ENCODE measurements around the gene EGFL6. TPM values are rescaled to one million over a fixed set of nuclear protein-coding genes. Genes with fewer than 3 reads are reported as not detected.
A peak's percentile ranks its signal among the peaks of the same experiment; 100 is the strongest.

The EGFL6 gene, protein sequence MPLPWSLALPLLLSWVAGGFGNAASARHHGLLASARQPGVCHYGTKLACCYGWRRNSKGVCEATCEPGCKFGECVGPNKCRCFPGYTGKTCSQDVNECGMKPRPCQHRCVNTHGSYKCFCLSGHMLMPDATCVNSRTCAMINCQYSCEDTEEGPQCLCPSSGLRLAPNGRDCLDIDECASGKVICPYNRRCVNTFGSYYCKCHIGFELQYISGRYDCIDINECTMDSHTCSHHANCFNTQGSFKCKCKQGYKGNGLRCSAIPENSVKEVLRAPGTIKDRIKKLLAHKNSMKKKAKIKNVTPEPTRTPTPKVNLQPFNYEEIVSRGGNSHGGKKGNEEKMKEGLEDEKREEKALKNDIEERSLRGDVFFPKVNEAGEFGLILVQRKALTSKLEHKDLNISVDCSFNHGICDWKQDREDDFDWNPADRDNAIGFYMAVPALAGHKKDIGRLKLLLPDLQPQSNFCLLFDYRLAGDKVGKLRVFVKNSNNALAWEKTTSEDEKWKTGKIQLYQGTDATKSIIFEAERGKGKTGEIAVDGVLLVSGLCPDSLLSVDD
- polyA plus RNA-seq (2013) = 0.31 and 0.33 TPM in 2 replicates

- no peak within 1 kb of the TSS for H3K23ac ChIP-seq (ENCODE audit: low read length)
- H3K9me3 ChIP-seq (ENCODE audit: insufficient read depth, low read depth, low read length) = no peaks in the 10 kb centered on the region
- no peak within 1 kb of the TSS for H3K4me3 ChIP-seq (ENCODE audit: low read depth, low read length)
- no peak within 1 kb of the TSS for H2BK5ac ChIP-seq (ENCODE audit: low read depth, low read length, poor library complexity)
- H3K4me2 ChIP-seq (ENCODE audit: low read length) = peak within 1 kb of the TSS; percentile 57
- H3K4ac ChIP-seq (ENCODE audit: low read depth, low read length) = no peak within 1 kb of the TSS
- no peak within 1 kb of the TSS for H4K12ac ChIP-seq (ENCODE audit: low read depth, low read length)
- H2BK12ac ChIP-seq (ENCODE audit: low read length) = no peak within 1 kb of the TSS
- H3K79me2 ChIP-seq (ENCODE audit: control insufficient read depth, insufficient read depth, low read length, poor library complexity) = no peaks in the 10 kb centered on the region
- no peak within 1 kb of the TSS for H4K8ac ChIP-seq (ENCODE audit: low read depth, low read length)
- no peak within 1 kb of the TSS for H3K18ac ChIP-seq (ENCODE audit: low read length)
- H3K36me3 ChIP-seq (ENCODE audit: control insufficient read depth in 1 of 2, insufficient read depth in 2 of 2, low read length in 2 of 2) = no peaks in the 10 kb centered on the region
- DNase-seq = no peak
- no peak within 1 kb of the TSS for H3K9ac ChIP-seq (ENCODE audit: low read length)
- no peak within 1 kb of the TSS for H3K27ac ChIP-seq (ENCODE audit: low read depth, low read length)
- no peak within 1 kb of the TSS for H2BK120ac ChIP-seq (ENCODE audit: insufficient read depth, low read length, poor library complexity)
- no CpG with 5 or more reads among the region's 57 CpGs for WGBS (ENCODE audit: extremely low coverage, insufficient coverage, insufficient read length)
- H3K79me1 ChIP-seq (ENCODE audit: low read length) = no peaks in the 10 kb centered on the region
- H2AFZ ChIP-seq (ENCODE audit: insufficient read depth, low read length, poor library complexity) = no peak within 1 kb of the TSS
- H2AK5ac ChIP-seq (ENCODE audit: low read length) = no peak within 1 kb of the TSS
- peaks cover 24% of the 10 kb centered on the region for H3K27me3 ChIP-seq (ENCODE audit: insufficient read depth, low read length)
- H3K14ac ChIP-seq (ENCODE audit: low read length) = no peak within 1 kb of the TSS
- no peak within 1 kb of the TSS for H4K91ac ChIP-seq (ENCODE audit: low read depth, low read length)
- H3K4me1 ChIP-seq (ENCODE audit: control insufficient read depth in 1 of 2, insufficient read depth in 2 of 2, low read length in 2 of 2) = peaks cover 3 to 7% of the 10 kb centered on the region in 2 experiments
Measured at GRCh38 chrX:13569479-13570260, at the start of gene EGFL6. TSS of gene EGFL6 (plus strand) at chrX:13569601. CDS start at chrX:13569862, 261 bp downstream.

DNA sequence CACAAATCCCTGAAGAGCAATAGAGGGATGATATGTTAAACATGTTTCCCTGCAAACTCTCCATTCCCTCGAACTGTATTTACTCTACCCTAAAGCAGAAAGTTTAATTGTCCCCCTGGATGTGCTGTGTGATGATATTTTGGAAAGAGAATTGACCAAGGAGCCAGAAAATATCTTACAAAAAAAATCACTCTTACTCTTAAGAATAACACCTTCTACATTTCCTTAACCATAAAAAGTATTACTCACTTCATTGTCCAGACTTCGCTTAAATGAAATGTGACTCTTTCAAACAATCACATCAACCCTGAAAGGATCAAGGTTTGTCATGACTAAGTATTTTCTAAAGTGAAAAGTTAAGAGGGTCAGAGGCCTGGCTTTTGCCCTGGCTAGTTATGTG, 49.0 kb upstream of the EGFL6 start:
- H3K23ac ChIP-seq (ENCODE audit: low read length) = no peak overlapping the region
- H3K79me2 ChIP-seq (ENCODE audit: control insufficient read depth, insufficient read depth, low read length, poor library complexity) = no peaks in the 10 kb centered on the region
- H4K12ac ChIP-seq (ENCODE audit: low read depth, low read length) = no peak overlapping the region
- no peak overlapping the region for H3K9ac ChIP-seq (ENCODE audit: low read length)
- DNase-seq = no peak
- no peak overlapping the region for H3K4me2 ChIP-seq (ENCODE audit: low read length)
- H3K79me1 ChIP-seq (ENCODE audit: low read length) = no peaks in the 10 kb centered on the region
- H3K36me3 ChIP-seq (ENCODE audit: control insufficient read depth in 1 of 2, insufficient read depth in 2 of 2, low read length in 2 of 2) = no peaks in the 10 kb centered on the region
- H4K8ac ChIP-seq (ENCODE audit: low read depth, low read length) = no peak overlapping the region
- no peaks in the 10 kb centered on the region for H3K27me3 ChIP-seq (ENCODE audit: insufficient read depth, low read length)
- H3K4me3 ChIP-seq (ENCODE audit: low read depth, low read length) = no peak overlapping the region
- H3K9me3 ChIP-seq (ENCODE audit: insufficient read depth, low read depth, low read length) = no peaks in the 10 kb centered on the region
- no peak overlapping the region for H2AK5ac ChIP-seq (ENCODE audit: low read length)
- no peak overlapping the region for H2BK120ac ChIP-seq (ENCODE audit: insufficient read depth, low read length, poor library complexity)
- no peak overlapping the region for H2AFZ ChIP-seq (ENCODE audit: insufficient read depth, low read length, poor library complexity)
- no peak overlapping the region for H3K14ac ChIP-seq (ENCODE audit: low read length)
- no peak overlapping the region for H3K18ac ChIP-seq (ENCODE audit: low read length)
- no peak overlapping the region for H3K27ac ChIP-seq (ENCODE audit: low read depth, low read length)
- no peaks in the 10 kb centered on the region for H3K4me1 ChIP-seq (ENCODE audit: control insufficient read depth in 1 of 2, insufficient read depth in 2 of 2, low read length in 2 of 2)
- WGBS (ENCODE audit: extremely low coverage, insufficient coverage, insufficient read length) = no CpG with 5 or more reads among the region's 2 CpGs
- H4K91ac ChIP-seq (ENCODE audit: low read depth, low read length) = no peak overlapping the region
- H3K4ac ChIP-seq (ENCODE audit: low read depth, low read length) = no peak overlapping the region
- H2BK5ac ChIP-seq (ENCODE audit: low read depth, low read length, poor library complexity) = no peak overlapping the region
- no peak overlapping the region for H2BK12ac ChIP-seq (ENCODE audit: low read length)

- Histone ChIP-seq H3K18ac (ENCODE audit: low read length) (no peak overlapping the region), H3K4me1 (ENCODE audit: control insufficient read depth in 1 of 2, insufficient read depth in 2 of 2, low read length in 2 of 2) (no peaks in the 10 kb centered on the region), H3K27me3 (ENCODE audit: insufficient read depth, low read length) (no peaks in the 10 kb centered on the region), H3K36me3 (ENCODE audit: control insufficient read depth in 1 of 2, insufficient read depth in 2 of 2, low read length in 2 of 2) (no peaks in the 10 kb centered on the region), H2BK12ac (ENCODE audit: low read length) (no peak overlapping the region), H4K12ac (ENCODE audit: low read depth, low read length) (no peak overlapping the region), H3K79me1 (ENCODE audit: low read length) (no peaks in the 10 kb centered on the region), H4K8ac (ENCODE audit: low read depth, low read length) (no peak overlapping the region), H2BK120ac (ENCODE audit: insufficient read depth, low read length, poor library complexity) (no peak overlapping the region), H3K23ac (ENCODE audit: low read length) (no peak overlapping the region), H3K9me3 (ENCODE audit: insufficient read depth, low read depth, low read length) (no peaks in the 10 kb centered on the region), H2AFZ (ENCODE audit: insufficient read depth, low read length, poor library complexity) (no peak overlapping the region), H3K4me3 (ENCODE audit: low read depth, low read length) (no peak overlapping the region), H2BK5ac (ENCODE audit: low read depth, low read length, poor library complexity) (no peak overlapping the region), H4K91ac (ENCODE audit: low read depth, low read length) (no peak overlapping the region), H3K4ac (ENCODE audit: low read depth, low read length) (no peak overlapping the region), H3K27ac (ENCODE audit: low read depth, low read length) (no peak overlapping the region), H2AK5ac (ENCODE audit: low read length) (no peak overlapping the region), H3K9ac (ENCODE audit: low read length) (no peak overlapping the region), H3K14ac (ENCODE audit: low read length) (no peak overlapping the region), H3K4me2 (ENCODE audit: low read length) (no peak overlapping the region), H3K79me2 (ENCODE audit: control insufficient read depth, insufficient read depth, low read length, poor library complexity) (no peaks in the 10 kb centered on the region)
- DNase-seq = peak; percentile 13 to 64
- no CpG with 5 or more reads among the region's 2 CpGs for WGBS (ENCODE audit: extremely low coverage, insufficient coverage, insufficient read length)
Measured at GRCh38 chrX:13520936-13521335, 48.5 kb upstream of the EGFL6 start.

- no peak for DNase-seq
- Histone ChIP-seq H3K14ac (ENCODE audit: low read length) (no peak overlapping the region), H3K4me3 (ENCODE audit: low read depth, low read length) (no peak overlapping the region), H4K12ac (ENCODE audit: low read depth, low read length) (no peak overlapping the region), H2BK120ac (ENCODE audit: insufficient read depth, low read length, poor library complexity) (no peak overlapping the region), H3K36me3 (ENCODE audit: control insufficient read depth in 1 of 2, insufficient read depth in 2 of 2, low read length in 2 of 2) (no peaks in the 10 kb centered on the region), H3K4me2 (ENCODE audit: low read length) (no peak overlapping the region), H2AK5ac (ENCODE audit: low read length) (no peak overlapping the region), H3K79me1 (ENCODE audit: low read length) (no peaks in the 10 kb centered on the region), H3K27ac (ENCODE audit: low read depth, low read length) (no peak overlapping the region), H3K23ac (ENCODE audit: low read length) (no peak overlapping the region), H2BK5ac (ENCODE audit: low read depth, low read length, poor library complexity) (no peak overlapping the region), H2BK12ac (ENCODE audit: low read length) (no peak overlapping the region), H3K4me1 (ENCODE audit: control insufficient read depth in 1 of 2, insufficient read depth in 2 of 2, low read length in 2 of 2) (no peaks in the 10 kb centered on the region), H3K9me3 (ENCODE audit: insufficient read depth, low read depth, low read length) (no peaks in the 10 kb centered on the region), H3K4ac (ENCODE audit: low read depth, low read length) (no peak overlapping the region), H3K27me3 (ENCODE audit: insufficient read depth, low read length) (no peaks in the 10 kb centered on the region), H2AFZ (ENCODE audit: insufficient read depth, low read length, poor library complexity) (no peak overlapping the region), H4K91ac (ENCODE audit: low read depth, low read length) (no peak overlapping the region), H3K9ac (ENCODE audit: low read length) (no peak overlapping the region), H3K79me2 (ENCODE audit: control insufficient read depth, insufficient read depth, low read length, poor library complexity) (no peaks in the 10 kb centered on the region), H4K8ac (ENCODE audit: low read depth, low read length) (no peak overlapping the region), H3K18ac (ENCODE audit: low read length) (no peak overlapping the region)
- no CpG with 5 or more reads among the region's 1 CpG for WGBS (ENCODE audit: extremely low coverage, insufficient coverage, insufficient read length)
Measured at GRCh38 chrX:13522811-13523210, 46.6 kb upstream of the EGFL6 start.
